Measurements from ENCODE around the gene CPHXL2.

The CPHXL2 gene

DNA sequence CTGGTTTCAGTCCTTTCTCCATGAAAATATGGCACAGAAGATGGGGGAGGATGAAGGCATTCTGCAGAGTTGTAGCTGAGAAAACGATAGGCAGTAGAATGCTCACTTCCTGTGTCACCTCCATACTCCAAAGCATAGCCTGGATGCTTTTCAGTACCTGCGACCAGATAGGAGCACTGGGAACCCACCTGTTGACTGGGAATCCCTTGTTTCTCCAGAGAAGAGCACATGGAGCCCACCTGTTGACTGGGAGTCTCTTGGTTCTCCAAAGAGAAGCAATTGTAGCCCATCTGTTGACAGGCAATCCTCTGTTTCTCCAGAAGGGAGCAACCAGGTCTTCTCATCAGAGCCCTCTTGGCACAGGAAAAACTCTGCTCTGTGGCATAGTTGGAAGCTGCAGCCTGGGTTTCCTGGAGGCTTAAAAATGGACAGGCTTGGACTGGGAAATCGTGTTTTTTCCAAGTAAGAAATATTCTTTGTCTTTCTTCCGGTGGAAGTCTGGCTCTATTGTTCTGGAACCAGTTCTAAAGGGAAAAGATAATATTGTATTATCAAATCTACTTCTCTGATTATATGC is 16.0 kb downstream of the CPHXL2 start:
- ChIA-PET CTCF (no interaction called here), POLR2A (no interaction called here)
- no peak for DNase-seq (ENCODE audit: extremely low spot score)
- no peak for TF ChIP-seq CTCF (IDR thresholded peaks at IDR 0.05; ENCODE audit: control extremely low read depth, extremely low read depth, low read depth, missing control alignments)

GRCh38 chr16:75660321-75660720 is 16.5 kb downstream of the CPHXL2 start:
- CTCF ChIA-PET, result interaction anchor here (1.4 kb wide), 1 partner anchor 104 kb away, joined by 5 read pairs; no protein-coding TSS in a partner anchor

GRCh38 chr16:75658175-75658574 is 18.6 kb downstream of the CPHXL2 start:
- DNase-seq (ENCODE audit: extremely low spot score), result no peak
- no peak for TF ChIP-seq CTCF (IDR thresholded peaks at IDR 0.05; ENCODE audit: control extremely low read depth, extremely low read depth, low read depth, missing control alignments)
- POLR2A ChIA-PET, result interaction anchor here (1.2 kb wide), 1 partner anchor 35 kb away, joined by 3 read pairs; the partner anchor contains the start of gene ADAT1
- CTCF ChIA-PET, result no interaction called here

More at GRCh38 chr16:75660321-75660720, 16.5 kb downstream of the CPHXL2 start:
- POLR2A ChIA-PET, result interaction anchor here (0.9 kb wide), 1 partner anchor 13 kb away, joined by 4 read pairs; the partner anchor contains the start of genes KARS1 and TERF2IP
- DNase-seq (ENCODE audit: extremely low spot score), result no peak
- TF ChIP-seq CTCF (IDR thresholded peaks at IDR 0.05; ENCODE audit: control extremely low read depth, extremely low read depth, low read depth, missing control alignments), result no peak

DNA sequence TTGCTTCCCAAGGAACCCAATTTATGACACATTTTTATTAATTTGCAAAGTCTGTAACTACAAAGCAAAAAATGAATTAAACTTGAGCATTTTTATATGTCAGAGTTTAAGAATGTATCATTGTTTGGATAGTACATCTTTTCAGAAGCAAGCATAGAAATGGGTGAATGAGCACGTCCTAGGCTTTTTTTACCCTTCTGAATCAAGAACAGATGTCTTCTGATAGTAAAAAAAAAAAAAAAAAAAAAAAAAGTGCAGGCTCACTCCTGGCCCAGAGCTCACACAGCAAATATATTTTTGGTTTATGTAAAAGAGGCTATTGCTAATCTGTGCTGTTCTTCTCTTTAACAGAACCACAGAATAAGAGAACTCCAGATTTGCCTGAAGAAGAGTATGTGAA is 22.9 kb downstream of the CPHXL2 start:
- no peak for DNase-seq (ENCODE audit: extremely low spot score)
- CTCF ChIA-PET, result interaction anchor here (1.5 kb wide), 1 partner anchor 110 kb away, joined by 5 read pairs; no protein-coding TSS in a partner anchor
- POLR2A ChIA-PET, result no interaction called here
- TF ChIP-seq CTCF (IDR thresholded peaks at IDR 0.05; ENCODE audit: control extremely low read depth, extremely low read depth, low read depth, missing control alignments), result no peak

DNA sequence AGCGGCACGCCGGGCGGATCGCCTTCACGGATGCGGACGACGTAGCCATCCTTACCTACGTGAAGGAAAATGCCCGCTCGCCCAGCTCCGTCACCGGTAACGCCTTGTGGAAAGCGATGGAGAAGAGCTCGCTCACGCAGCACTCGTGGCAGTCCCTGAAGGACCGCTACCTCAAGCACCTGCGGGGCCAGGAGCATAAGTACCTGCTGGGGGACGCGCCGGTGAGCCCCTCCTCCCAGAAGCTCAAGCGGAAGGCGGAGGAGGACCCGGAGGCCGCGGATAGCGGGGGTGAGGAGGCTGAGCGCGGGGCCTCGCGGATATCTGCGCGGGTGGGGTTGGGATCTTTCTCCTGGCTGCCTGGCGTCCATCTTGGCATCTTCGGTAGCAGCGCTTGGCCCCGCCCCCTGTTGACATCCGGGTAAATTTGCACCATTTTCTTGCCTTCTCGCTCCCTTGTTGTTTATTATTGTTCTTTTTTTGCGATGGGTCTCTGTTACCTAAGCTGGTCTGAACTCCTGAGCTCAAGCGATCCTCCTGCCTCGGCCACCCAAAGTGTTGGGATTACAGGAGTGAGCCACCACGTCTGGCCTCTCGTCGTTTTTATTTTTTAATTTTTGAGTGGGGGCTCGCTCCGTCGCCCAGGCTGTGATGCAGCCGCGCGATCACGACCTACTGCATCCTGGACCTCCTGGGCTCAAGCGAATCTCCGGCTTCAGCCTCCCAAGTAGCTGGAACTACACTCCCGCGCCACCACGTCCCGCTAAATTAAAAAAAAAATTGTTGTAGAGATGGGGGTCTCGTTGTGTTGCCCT is 28.3 kb downstream of the CPHXL2 start:
- CTCF ChIA-PET, result interaction anchor here (0.9 to 2.6 kb wide), 11 partner anchors 8 to 414 kb away, joined by 3 to 12 read pairs (median 4); partner anchors contain the start of gene ADAT1
- POLR2A ChIA-PET, result interaction anchor here (0.6 to 2.0 kb wide), 11 partner anchors 10 to 214 kb away, joined by 3 to 12 read pairs (median 5); partner anchors contain the start of genes ADAT1 and GABARAPL2
- DNase-seq (ENCODE audit: extremely low spot score), result peak; percentile 81
- TF ChIP-seq CTCF (IDR thresholded peaks at IDR 0.05; ENCODE audit: control extremely low read depth, extremely low read depth, low read depth, missing control alignments), result no peak

DNA sequence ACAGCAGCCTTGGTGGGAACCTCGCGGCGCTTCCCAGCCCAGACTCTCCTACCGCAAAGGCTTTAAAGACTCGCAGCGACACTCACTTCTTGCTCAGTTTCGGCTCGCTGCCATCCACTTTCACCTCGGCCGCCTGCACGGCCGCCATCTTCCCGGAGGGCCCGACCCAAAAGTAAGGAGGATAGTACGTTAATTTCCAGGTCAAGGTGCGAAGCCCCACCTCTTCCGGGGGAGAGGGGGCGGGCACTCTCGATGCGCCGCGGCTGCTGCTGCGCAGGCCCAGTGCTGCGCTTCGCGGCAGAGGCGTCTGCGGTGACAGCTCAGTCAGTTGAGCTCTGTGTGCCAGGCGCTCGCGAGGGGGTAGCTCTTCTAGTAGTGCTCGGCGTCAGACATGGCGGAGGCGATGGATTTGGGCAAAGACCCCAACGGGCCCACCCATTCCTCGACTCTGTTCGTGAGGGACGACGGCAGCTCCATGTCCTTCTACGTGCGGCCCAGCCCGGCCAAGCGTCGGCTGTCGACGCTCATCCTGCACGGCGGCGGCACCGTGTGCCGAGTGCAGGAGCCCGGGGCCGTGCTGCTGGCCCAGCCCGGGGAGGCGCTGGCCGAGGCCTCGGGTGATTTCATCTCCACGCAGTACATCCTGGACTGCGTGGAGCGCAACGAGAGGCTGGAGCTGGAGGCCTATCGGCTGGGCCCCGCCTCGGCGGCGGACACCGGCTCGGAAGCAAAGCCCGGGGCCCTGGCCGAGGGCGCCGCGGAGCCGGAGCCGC is 29.1 kb downstream of the CPHXL2 start, which contains the start of the genes KARS1 and TERF2IP:
Gene KARS1, minus strand, starts transcription at position 174 of the 773 bp plus-strand sequence. Its CDS starts 26 bp downstream, at position 148.
Gene TERF2IP, plus strand, starts transcription at position 282 of the 773 bp plus-strand sequence. Its CDS starts 110 bp downstream, at position 392.
- CTCF ChIA-PET, result interaction anchor here (0.9 to 2.6 kb wide), 8 partner anchors 9 to 414 kb away, joined by 3 to 12 read pairs (median 6); partner anchors contain the start of gene ADAT1
- POLR2A ChIA-PET, result interaction anchor here (0.6 to 2.0 kb wide), 10 partner anchors 9 to 214 kb away, joined by 3 to 12 read pairs (median 5); partner anchors contain the start of genes ADAT1 and GABARAPL2
- peak; percentile 96 for DNase-seq (ENCODE audit: extremely low spot score)
- no peak for TF ChIP-seq CTCF (IDR thresholded peaks at IDR 0.05; ENCODE audit: control extremely low read depth, extremely low read depth, low read depth, missing control alignments)

All from GM10248 (cell line).